SK-N-SH (cell line): ENCODE measurements around the gene LRIG1. TPM values are rescaled to one million over a fixed set of nuclear protein-coding genes. Genes with fewer than 3 reads are reported as not detected.

Experiments
- CTCF ChIA-PET: fragments of 300-600, 350-600 bp; formaldehyde crosslinking; extraction: SDS; loops from one replicate; lab custom pipeline; 2021; lab: Yijun Ruan, JAX
- POLR2A ChIA-PET: fragments of 350-600 bp; sonication (Branson Sonifier 250); formaldehyde crosslinking; extraction: SDS; loops from one replicate; lab custom pipeline; 2020; ENCODE audit warnings: antibody characterized with exemption, inconsistent platforms; lab: Yijun Ruan, JAX
- DNase-seq: peaks from one replicate; pipeline ENCODE4 v3.0.0; 2012
- H2AFZ ChIP-seq: fragments of 200-600 bp; sonication (generic); 2 replicates; pipeline ENCODE4 v1.8.1; 2016; ENCODE audit warnings: antibody characterized with exemption, mild to moderate bottlenecking, low read depth
- H3F3A ChIP-seq: fragments of 200-600 bp; sonication (generic); replicated peaks from 2 replicates; pipeline ENCODE3; 2016; ENCODE audit warnings: antibody characterized with exemption, mild to moderate bottlenecking; ENCODE audit not compliant: insufficient read depth
- H3K27ac ChIP-seq, 2 experiments: fragments of 200-500 bp in 1 of 2; fragments of 200-600 bp in 1 of 2; sonication (Bioruptor generic) in 1 of 2; sonication (generic), shearing (Covaris generic) in 1 of 2; 2 replicates each; pipeline versions ENCODE4 v1.5.1 to v1.6.1; 2014 to 2016; ENCODE audit warnings: low read depth in 2 of 2, inconsistent platforms in 1 of 2, low read length in 1 of 2, mild to moderate bottlenecking in 1 of 2, mixed read lengths in 1 of 2
- H3K27me3 ChIP-seq: fragments of 200-600 bp; sonication (generic), shearing (Covaris generic); 2 replicates; pipeline ENCODE4 v1.6.1; 2016; ENCODE audit warnings: mixed run types; ENCODE audit not compliant: insufficient read depth
- H3K36me3 ChIP-seq, 2 experiments: fragments of 200-500 bp in 1 of 2; fragments of 200-600 bp in 1 of 2; sonication (Bioruptor generic) in 1 of 2; sonication (generic) in 1 of 2; replicated peaks in 1 of 2; 2 replicates each; pipeline versions ENCODE3 to v1.5.1; 2014 to 2016; ENCODE audit warnings: low read length in 1 of 2, mild to moderate bottlenecking in 1 of 2; ENCODE audit not compliant: insufficient read depth in 2 of 2, control insufficient read depth in 1 of 2
- H3K4me1 ChIP-seq, 2 experiments: fragments of 200-500 bp in 1 of 2; fragments of 200-600 bp in 1 of 2; sonication (Bioruptor generic) in 1 of 2; sonication (generic), shearing (Covaris generic) in 1 of 2; 2 replicates each; pipeline versions ENCODE4 v1.5.1 to v1.6.1; 2014 to 2016; ENCODE audit warnings: low read depth in 1 of 2, low read length in 1 of 2, mixed run types in 1 of 2; ENCODE audit not compliant: insufficient read depth in 2 of 2, control insufficient read depth in 1 of 2
- H3K4me2 ChIP-seq: fragments of 200-600 bp; sonication (generic), shearing (Covaris generic); 2 replicates; pipeline ENCODE4 v1.6.1; 2017; ENCODE audit warnings: mixed run types
- H3K4me3 ChIP-seq, 2 experiments: fragments of 200-500 bp in 1 of 2; fragments of 200-600 bp in 1 of 2; sonication (Bioruptor generic) in 1 of 2; sonication (generic), shearing (Covaris generic) in 1 of 2; 2 replicates each; pipeline versions ENCODE4 v1.5.1 to v1.8.1; 2014 to 2016; ENCODE audit warnings: low read depth in 2 of 2, inconsistent platforms in 1 of 2, low read length in 1 of 2, mild to moderate bottlenecking in 1 of 2, mixed read lengths in 1 of 2, moderate library complexity in 1 of 2
- H3K79me2 ChIP-seq: fragments of 200-600 bp; sonication (generic); 2 replicates; pipeline ENCODE4 v1.8.1; 2017; ENCODE audit warnings: mild to moderate bottlenecking; ENCODE audit not compliant: insufficient read depth
- H3K9ac ChIP-seq: fragments of 200-600 bp; sonication (generic); 2 replicates; pipeline ENCODE4 v1.6.1; 2017; ENCODE audit warnings: mixed run types
- H3K9me2 ChIP-seq: fragments of 200-600 bp; sonication (generic); 2 replicates; pipeline ENCODE4 v1.6.1; 2017; ENCODE audit warnings: mixed run types
- H3K9me3 ChIP-seq: fragments of 200-600 bp; sonication (generic); 2 replicates; pipeline ENCODE4 v1.6.1; 2017; ENCODE audit warnings: mixed run types, mild to moderate bottlenecking, moderate library complexity
- H4K20me1 ChIP-seq: fragments of 200-600 bp; sonication (generic); 2 replicates; pipeline ENCODE4 v1.6.1; 2017; ENCODE audit warnings: mild to moderate bottlenecking, mixed run types; ENCODE audit not compliant: insufficient read depth
- CHD2 ChIP-seq: fragments of 150-350 bp; IDR thresholded peaks from 2 replicates; pipeline ENCODE4 v1.6.1; 2018; ENCODE audit warnings: low read length; ENCODE audit not compliant: partially characterized antibody
- ELF1 ChIP-seq: IDR thresholded peaks from 2 replicates; pipeline ENCODE4 v1.4.0; 2012
- EP300 ChIP-seq, 2 experiments: IDR thresholded peaks; 2 replicates each; pipeline versions ENCODE4 v1.4.0 to v1.6.1; 2012; ENCODE audit warnings: borderline replicate concordance in 1 of 2, low read depth in 1 of 2, low read length in 1 of 2
- EZH2phosphoT487 ChIP-seq: fragments of 200-600 bp; sonication (generic); IDR thresholded peaks from 2 replicates; pipeline ENCODE4 v1.6.1; 2017; ENCODE audit warnings: low read depth, mixed run types, mild to moderate bottlenecking, antibody characterized with exemption, moderate library complexity, borderline replicate concordance
- FOSL2 ChIP-seq: IDR thresholded peaks from 2 replicates; pipeline ENCODE4 v1.4.0; 2012; ENCODE audit warnings: low read depth, mild to moderate bottlenecking, moderate library complexity, borderline replicate concordance
- FOXJ3 ChIP-seq: sonication (generic); formaldehyde crosslinking; IDR thresholded peaks from 2 replicates; pipeline ENCODE4 v1.5.1; 2020; ENCODE audit warnings: mild to moderate bottlenecking, missing genetic modification reagents
- FOXM1 ChIP-seq: IDR thresholded peaks from 2 replicates; pipeline ENCODE4 v1.4.0; 2012; ENCODE audit warnings: low read depth, mild to moderate bottlenecking
- GABPA ChIP-seq: IDR thresholded peaks from 2 replicates; pipeline ENCODE4 v1.4.0; 2012; ENCODE audit warnings: low read depth, mild to moderate bottlenecking
- GATA2 ChIP-seq: sonication (generic); formaldehyde crosslinking; IDR thresholded peaks from 2 replicates; pipeline ENCODE4 v1.5.0; 2020; ENCODE audit warnings: mild to moderate bottlenecking, missing genetic modification reagents
- JUND ChIP-seq: IDR thresholded peaks from 2 replicates; pipeline ENCODE4 v1.4.0; 2012
- POLR2AphosphoS5 ChIP-seq: IDR thresholded peaks from 2 replicates; pipeline ENCODE4 v1.6.1; 2012; ENCODE audit warnings: low read depth, low read length
- RCOR1 ChIP-seq: fragments of 150-350 bp; IDR thresholded peaks from 2 replicates; pipeline ENCODE4 v1.6.1; 2017; ENCODE audit warnings: antibody characterized with exemption, low read length
- RFX5 ChIP-seq: IDR thresholded peaks from 2 replicates; pipeline ENCODE4 v1.6.1; 2012; ENCODE audit warnings: mild to moderate bottlenecking, improper control_type of control experiment, low read length
- TAF1 ChIP-seq: IDR thresholded peaks from 2 replicates; pipeline ENCODE4 v1.6.1; 2012; ENCODE audit warnings: low read depth, mild to moderate bottlenecking, low read length, moderate library complexity, borderline replicate concordance
- TCF12 ChIP-seq: IDR thresholded peaks from 2 replicates; pipeline ENCODE4 v1.4.0; 2012
- TEAD4 ChIP-seq: IDR thresholded peaks from 2 replicates; pipeline ENCODE4 v1.4.0; 2012; ENCODE audit warnings: mild to moderate bottlenecking, borderline replicate concordance; ENCODE audit not compliant: insufficient read depth
- YY1 ChIP-seq: IDR thresholded peaks from 2 replicates; pipeline ENCODE4 v1.4.0; 2012; ENCODE audit warnings: low read depth, mild to moderate bottlenecking
- WGBS: methylation state at CpG from one replicate; pipeline ENCODE4 v1.1.6; 2017; ENCODE audit warnings: low lambda C conversion rate; 5-methylcytosine and 5-hydroxymethylcytosine counted together
- polyA plus RNA-seq, 3 experiments: library from polyadenylated mRNA; depleted of rRNA; stranded (reverse); fragments of >200 nt; gene quantifications; 2 replicates each; pipeline ENCODE4 v1.2.3, GENCODE V29; 2012
- TF ChIP-seq, protein P1 (sequence below): IDR thresholded peaks from 2 replicates; pipeline ENCODE4 v1.4.0; 2012; ENCODE audit warnings: low read depth, borderline replicate concordance
- TF ChIP-seq, protein P2 (sequence below): fragments of 150-350 bp; IDR thresholded peaks from 2 replicates; pipeline ENCODE4 v1.6.1; 2016; ENCODE audit warnings: mild to moderate bottlenecking, low read depth, low read length
- TF ChIP-seq, protein P3 (sequence below): fragments of 150-350 bp; IDR thresholded peaks from 2 replicates; pipeline ENCODE4 v1.6.1; 2017; ENCODE audit warnings: antibody characterized with exemption, low read length, low read depth, borderline replicate concordance
- TF ChIP-seq, protein P4 (sequence below): fragments of 200-600 bp; sonication (generic); IDR thresholded peaks from 2 replicates; pipeline ENCODE4 v1.6.1; 2017; ENCODE audit warnings: antibody characterized with exemption, mild to moderate bottlenecking, moderate library complexity
- TF ChIP-seq, protein P5 (sequence below): IDR thresholded peaks from 2 replicates; pipeline ENCODE4 v1.4.0; 2012; ENCODE audit warnings: low read depth, borderline replicate concordance

LRIG1 gene
- polyA plus RNA-seq, 1 of the 3 experiments (the other 2 are of a cell fraction) = 1.7 TPM

DNA sequence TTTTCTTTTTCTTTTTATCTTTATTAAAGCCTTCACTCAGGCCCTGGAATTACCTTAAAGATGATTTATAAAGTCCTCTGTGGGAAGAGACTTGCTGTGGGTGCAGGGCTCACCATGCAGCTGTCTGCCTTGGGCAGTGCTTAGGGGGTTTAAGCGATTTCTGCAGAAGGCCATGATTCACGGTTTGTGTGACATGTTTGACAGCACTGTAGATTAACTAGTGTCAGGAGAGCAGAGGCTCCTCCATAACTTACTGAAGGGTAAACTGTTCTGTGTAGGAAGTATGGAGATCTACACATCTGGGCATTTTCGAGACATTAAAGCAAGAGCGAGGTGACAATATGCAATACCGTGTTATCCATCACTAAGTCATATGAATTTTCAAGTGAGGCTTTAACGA, 137.7 kb downstream of the LRIG1 start:
- H3K4me3 ChIP-seq = no peak overlapping the region
- no peak overlapping the region for H3K4me2 ChIP-seq
- no peaks in the 10 kb centered on the region for H3K27me3 ChIP-seq
- no peak overlapping the region for H3K9ac ChIP-seq
- H3K9me3 ChIP-seq = no peaks in the 10 kb centered on the region
- ChIA-PET POLR2A (no interaction called here), CTCF (interaction anchor here (1.0 to 2.4 kb wide), 3 partner anchors 15 to 86 kb away, joined by 3 to 10 read pairs (median 3); no protein-coding TSS in a partner anchor)
- no peaks in the 10 kb centered on the region for H3K9me2 ChIP-seq
- peaks cover 9% of the 10 kb centered on the region for H3F3A ChIP-seq
- DNase-seq = no peak
- H3K4me1 ChIP-seq = peaks cover 0 to 5% of the 10 kb centered on the region in 2 experiments; a peak in 1 of 4 replicates
- no peak for TF ChIP-seq FOSL2
- no peak for TF ChIP-seq ELF1
- TF ChIP-seq, protein P1, sequence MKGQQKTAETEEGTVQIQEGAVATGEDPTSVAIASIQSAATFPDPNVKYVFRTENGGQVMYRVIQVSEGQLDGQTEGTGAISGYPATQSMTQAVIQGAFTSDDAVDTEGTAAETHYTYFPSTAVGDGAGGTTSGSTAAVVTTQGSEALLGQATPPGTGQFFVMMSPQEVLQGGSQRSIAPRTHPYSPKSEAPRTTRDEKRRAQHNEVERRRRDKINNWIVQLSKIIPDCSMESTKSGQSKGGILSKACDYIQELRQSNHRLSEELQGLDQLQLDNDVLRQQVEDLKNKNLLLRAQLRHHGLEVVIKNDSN = no peak
- no peak for TF ChIP-seq TAF1
- TF ChIP-seq RCOR1 = no peak
- no peak for TF ChIP-seq POLR2AphosphoS5
- TF ChIP-seq FOXM1 = no peak
- TF ChIP-seq GATA2 (CRISPR knock-in tag) = no peak
- no peak for TF ChIP-seq JUND
- TF ChIP-seq, protein P2, sequence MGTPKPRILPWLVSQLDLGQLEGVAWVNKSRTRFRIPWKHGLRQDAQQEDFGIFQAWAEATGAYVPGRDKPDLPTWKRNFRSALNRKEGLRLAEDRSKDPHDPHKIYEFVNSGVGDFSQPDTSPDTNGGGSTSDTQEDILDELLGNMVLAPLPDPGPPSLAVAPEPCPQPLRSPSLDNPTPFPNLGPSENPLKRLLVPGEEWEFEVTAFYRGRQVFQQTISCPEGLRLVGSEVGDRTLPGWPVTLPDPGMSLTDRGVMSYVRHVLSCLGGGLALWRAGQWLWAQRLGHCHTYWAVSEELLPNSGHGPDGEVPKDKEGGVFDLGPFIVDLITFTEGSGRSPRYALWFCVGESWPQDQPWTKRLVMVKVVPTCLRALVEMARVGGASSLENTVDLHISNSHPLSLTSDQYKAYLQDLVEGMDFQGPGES = no peak
- no peak for TF ChIP-seq TEAD4
- H2AFZ ChIP-seq = no peak overlapping the region
- H3K27ac ChIP-seq = no peak overlapping the region
- WGBS = 93% methylated on average over 6 of the region's 6 CpGs
- H3K79me2 ChIP-seq = no peaks in the 10 kb centered on the region
- H3K36me3 ChIP-seq = no peaks in the 10 kb centered on the region
- no peaks in the 10 kb centered on the region for H4K20me1 ChIP-seq

DNA sequence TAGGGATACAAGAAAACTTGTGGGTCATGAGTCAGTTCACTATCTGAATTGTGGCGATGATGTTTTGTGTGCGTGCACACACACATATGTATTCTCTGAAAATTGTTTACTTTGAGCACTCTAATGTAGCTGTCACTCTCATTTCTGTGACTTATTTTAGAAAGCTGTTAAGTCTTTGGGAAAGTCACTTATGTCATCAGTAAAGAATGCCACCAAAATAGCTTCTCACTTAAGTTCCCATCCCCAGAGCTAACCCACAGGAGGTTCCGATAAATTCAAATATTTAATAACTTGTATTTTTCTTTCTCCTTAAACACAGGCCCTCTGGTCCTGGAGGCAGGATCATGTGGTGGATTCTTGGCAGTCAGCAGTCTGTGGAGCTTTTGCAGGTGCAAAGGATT, 138.3 kb downstream of the LRIG1 start:
- Histone ChIP-seq H4K20me1 (no peaks in the 10 kb centered on the region), H3K4me2 (no peak overlapping the region), H3K9me3 (no peaks in the 10 kb centered on the region), H3K36me3 (no peaks in the 10 kb centered on the region), H3K9me2 (no peaks in the 10 kb centered on the region), H3K27me3 (no peaks in the 10 kb centered on the region), H3K9ac (no peak overlapping the region), H3K79me2 (no peaks in the 10 kb centered on the region), H3K27ac (no peak overlapping the region), H3F3A (peaks cover 9% of the 10 kb centered on the region), H2AFZ (no peak overlapping the region), H3K4me3 (no peak overlapping the region), H3K4me1 (peaks cover 0 to 5% of the 10 kb centered on the region in 2 experiments; a peak in 1 of 4 replicates)
- ChIA-PET POLR2A (no interaction called here), CTCF (interaction anchor here (1.1 to 2.4 kb wide), 2 partner anchors 15 to 85 kb away, joined by 3 to 10 read pairs; no protein-coding TSS in a partner anchor)
- WGBS = 84% methylated on average over 3 of the region's 3 CpGs
- DNase-seq = no peak
- no peak for TF ChIP-seq FOSL2
- no peak for TF ChIP-seq YY1
- no peak for TF ChIP-seq FOXJ3
- TF ChIP-seq, protein P3, sequence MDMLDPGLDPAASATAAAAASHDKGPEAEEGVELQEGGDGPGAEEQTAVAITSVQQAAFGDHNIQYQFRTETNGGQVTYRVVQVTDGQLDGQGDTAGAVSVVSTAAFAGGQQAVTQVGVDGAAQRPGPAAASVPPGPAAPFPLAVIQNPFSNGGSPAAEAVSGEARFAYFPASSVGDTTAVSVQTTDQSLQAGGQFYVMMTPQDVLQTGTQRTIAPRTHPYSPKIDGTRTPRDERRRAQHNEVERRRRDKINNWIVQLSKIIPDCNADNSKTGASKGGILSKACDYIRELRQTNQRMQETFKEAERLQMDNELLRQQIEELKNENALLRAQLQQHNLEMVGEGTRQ = no peak
- no peak for TF ChIP-seq CHD2
- no peak for TF ChIP-seq FOXM1
- no peak for TF ChIP-seq JUND
- no peak for TF ChIP-seq RCOR1
- TF ChIP-seq TCF12 = no peak
- TF ChIP-seq GABPA = no peak
- TF ChIP-seq EP300 (IDR thresholded peaks at IDR 0.05; ENCODE audit: borderline replicate concordance in 1 of 2, low read depth in 1 of 2, low read length in 1 of 2) = no peak
- TF ChIP-seq GATA2 (CRISPR knock-in tag) = no peak
- TF ChIP-seq EZH2phosphoT487 = no peak
- TF ChIP-seq, protein P4, sequence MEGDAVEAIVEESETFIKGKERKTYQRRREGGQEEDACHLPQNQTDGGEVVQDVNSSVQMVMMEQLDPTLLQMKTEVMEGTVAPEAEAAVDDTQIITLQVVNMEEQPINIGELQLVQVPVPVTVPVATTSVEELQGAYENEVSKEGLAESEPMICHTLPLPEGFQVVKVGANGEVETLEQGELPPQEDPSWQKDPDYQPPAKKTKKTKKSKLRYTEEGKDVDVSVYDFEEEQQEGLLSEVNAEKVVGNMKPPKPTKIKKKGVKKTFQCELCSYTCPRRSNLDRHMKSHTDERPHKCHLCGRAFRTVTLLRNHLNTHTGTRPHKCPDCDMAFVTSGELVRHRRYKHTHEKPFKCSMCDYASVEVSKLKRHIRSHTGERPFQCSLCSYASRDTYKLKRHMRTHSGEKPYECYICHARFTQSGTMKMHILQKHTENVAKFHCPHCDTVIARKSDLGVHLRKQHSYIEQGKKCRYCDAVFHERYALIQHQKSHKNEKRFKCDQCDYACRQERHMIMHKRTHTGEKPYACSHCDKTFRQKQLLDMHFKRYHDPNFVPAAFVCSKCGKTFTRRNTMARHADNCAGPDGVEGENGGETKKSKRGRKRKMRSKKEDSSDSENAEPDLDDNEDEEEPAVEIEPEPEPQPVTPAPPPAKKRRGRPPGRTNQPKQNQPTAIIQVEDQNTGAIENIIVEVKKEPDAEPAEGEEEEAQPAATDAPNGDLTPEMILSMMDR = no peak
- TF ChIP-seq, protein P5, sequence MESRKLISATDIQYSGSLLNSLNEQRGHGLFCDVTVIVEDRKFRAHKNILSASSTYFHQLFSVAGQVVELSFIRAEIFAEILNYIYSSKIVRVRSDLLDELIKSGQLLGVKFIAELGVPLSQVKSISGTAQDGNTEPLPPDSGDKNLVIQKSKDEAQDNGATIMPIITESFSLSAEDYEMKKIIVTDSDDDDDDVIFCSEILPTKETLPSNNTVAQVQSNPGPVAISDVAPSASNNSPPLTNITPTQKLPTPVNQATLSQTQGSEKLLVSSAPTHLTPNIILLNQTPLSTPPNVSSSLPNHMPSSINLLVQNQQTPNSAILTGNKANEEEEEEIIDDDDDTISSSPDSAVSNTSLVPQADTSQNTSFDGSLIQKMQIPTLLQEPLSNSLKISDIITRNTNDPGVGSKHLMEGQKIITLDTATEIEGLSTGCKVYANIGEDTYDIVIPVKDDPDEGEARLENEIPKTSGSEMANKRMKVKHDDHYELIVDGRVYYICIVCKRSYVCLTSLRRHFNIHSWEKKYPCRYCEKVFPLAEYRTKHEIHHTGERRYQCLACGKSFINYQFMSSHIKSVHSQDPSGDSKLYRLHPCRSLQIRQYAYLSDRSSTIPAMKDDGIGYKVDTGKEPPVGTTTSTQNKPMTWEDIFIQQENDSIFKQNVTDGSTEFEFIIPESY = no peak
- no peak for TF ChIP-seq RFX5
